Measurements from ENCODE around the gene HSPA12A. TPM values are rescaled to one million over a fixed set of nuclear protein-coding genes. Genes with fewer than 3 reads are reported as not detected.

HSPA12A gene
- polyA plus RNA-seq, 1 donor (not counting 4 experiments of a cell fraction or from before 2014, with no cell fraction given): 8.1 TPM

DNA sequence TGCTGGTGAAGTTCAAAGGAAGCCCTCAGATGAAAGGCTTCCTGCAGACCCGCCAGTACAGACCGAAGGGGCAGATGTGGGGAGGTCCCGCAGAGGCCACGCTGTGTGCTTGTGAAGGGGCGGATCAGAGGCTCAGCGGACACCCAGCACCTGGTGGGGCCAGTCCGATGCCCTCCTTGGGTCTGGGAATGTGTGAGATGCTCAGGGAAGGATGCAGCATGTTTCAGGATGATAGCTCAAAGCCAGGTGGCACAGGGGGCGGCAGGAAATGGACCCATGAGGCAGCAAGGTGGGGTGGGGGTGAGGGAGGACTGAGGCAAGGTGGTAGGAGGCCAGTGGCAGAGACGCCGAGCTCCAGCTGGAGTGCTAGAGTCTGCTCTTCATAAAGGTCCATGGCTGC lies 27.9 kb upstream of the HSPA12A start:
- Histone ChIP-seq H3K4me2 (ENCODE audit: control insufficient read depth, extremely low read depth, insufficient read depth, low read depth, low read length) (no peak overlapping the region), H2AFZ (ENCODE audit: control insufficient read depth, low read length) (no peak overlapping the region), H3K9me1 (ENCODE audit: control insufficient read depth, extremely low read depth, insufficient read depth, low read length) (no peaks in the 10 kb centered on the region), H3K36me3 (ENCODE audit: control insufficient read depth in 2 of 2, extremely low read depth in 1 of 2, insufficient read depth in 2 of 2, low read length in 2 of 2) (no peaks in the 10 kb centered on the region), H3K27me3 (ENCODE audit: control insufficient read depth, extremely low read depth, insufficient read depth, low read length) (no peaks in the 10 kb centered on the region), H3K9ac (ENCODE audit: control insufficient read depth, extremely low read depth, insufficient read depth, low read length) (no peak overlapping the region), H3K4me3 (ENCODE audit: control insufficient read depth in 2 of 3, extremely low read depth in 1 of 3, insufficient read depth in 2 of 3, low read depth in 1 of 3, low read length in 3 of 3) (no peak overlapping the region), H3K27ac (ENCODE audit: control insufficient read depth, insufficient read depth, low read length) (no peak overlapping the region), H4K20me1 (ENCODE audit: control insufficient read depth, extremely low read depth, insufficient read depth, low read length) (no peaks in the 10 kb centered on the region), H3K79me2 (ENCODE audit: control insufficient read depth, insufficient read depth, low read length) (no peaks in the 10 kb centered on the region), H3K4me1 (ENCODE audit: control insufficient read depth, extremely low read depth, insufficient read depth, low read length) (peaks cover 32% of the 10 kb centered on the region), H3K9me3 (ENCODE audit: control insufficient read depth, low read depth, low read length) (no peaks in the 10 kb centered on the region)
- TF ChIP-seq, protein P1, sequence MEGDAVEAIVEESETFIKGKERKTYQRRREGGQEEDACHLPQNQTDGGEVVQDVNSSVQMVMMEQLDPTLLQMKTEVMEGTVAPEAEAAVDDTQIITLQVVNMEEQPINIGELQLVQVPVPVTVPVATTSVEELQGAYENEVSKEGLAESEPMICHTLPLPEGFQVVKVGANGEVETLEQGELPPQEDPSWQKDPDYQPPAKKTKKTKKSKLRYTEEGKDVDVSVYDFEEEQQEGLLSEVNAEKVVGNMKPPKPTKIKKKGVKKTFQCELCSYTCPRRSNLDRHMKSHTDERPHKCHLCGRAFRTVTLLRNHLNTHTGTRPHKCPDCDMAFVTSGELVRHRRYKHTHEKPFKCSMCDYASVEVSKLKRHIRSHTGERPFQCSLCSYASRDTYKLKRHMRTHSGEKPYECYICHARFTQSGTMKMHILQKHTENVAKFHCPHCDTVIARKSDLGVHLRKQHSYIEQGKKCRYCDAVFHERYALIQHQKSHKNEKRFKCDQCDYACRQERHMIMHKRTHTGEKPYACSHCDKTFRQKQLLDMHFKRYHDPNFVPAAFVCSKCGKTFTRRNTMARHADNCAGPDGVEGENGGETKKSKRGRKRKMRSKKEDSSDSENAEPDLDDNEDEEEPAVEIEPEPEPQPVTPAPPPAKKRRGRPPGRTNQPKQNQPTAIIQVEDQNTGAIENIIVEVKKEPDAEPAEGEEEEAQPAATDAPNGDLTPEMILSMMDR (optimal IDR thresholded peaks at IDR 0.05 in 1 of 3, IDR thresholded peaks at IDR 0.05 in 1 of 3, conservative IDR thresholded peaks at IDR 0.05 in 1 of 3; ENCODE audit: extremely low read depth in 1 of 3, insufficient read depth in 2 of 3, low read length in 3 of 3): no peak
- TF ChIP-seq EZH2 (IDR thresholded peaks at IDR 0.05; ENCODE audit: low read length): no peak
- DNase-seq (ENCODE audit: low read depth, low spot score) (no peak), FAIRE-seq (no peak)
- dilution Hi-C loops (cut with MboI; ENCODE audit: extremely low pct_ligation_motif_present, low sequenced_read_pairs): no loop called here

GRCh38 chr10:116769791-116770190 lies 27.4 kb upstream of the HSPA12A start:
- no peak for DNase-seq (ENCODE audit: low read depth, low spot score)
- H3K4me2 ChIP-seq (ENCODE audit: control insufficient read depth, extremely low read depth, insufficient read depth, low read depth, low read length): no peak overlapping the region

More at GRCh38 chr10:116769791-116770190, 27.4 kb upstream of the HSPA12A start:
- H3K79me2 ChIP-seq (ENCODE audit: control insufficient read depth, insufficient read depth, low read length): no peaks in the 10 kb centered on the region
- no peak overlapping the region for H2AFZ ChIP-seq (ENCODE audit: control insufficient read depth, low read length)
- no peak overlapping the region for H3K9ac ChIP-seq (ENCODE audit: control insufficient read depth, extremely low read depth, insufficient read depth, low read length)
- H3K27ac ChIP-seq (ENCODE audit: control insufficient read depth, insufficient read depth, low read length): no peak overlapping the region
- no peak for FAIRE-seq
- no peaks in the 10 kb centered on the region for H3K9me1 ChIP-seq (ENCODE audit: control insufficient read depth, extremely low read depth, insufficient read depth, low read length)
- dilution Hi-C loops (cut with MboI; ENCODE audit: extremely low pct_ligation_motif_present, low sequenced_read_pairs): no loop called here
- H3K36me3 ChIP-seq (ENCODE audit: control insufficient read depth in 2 of 2, extremely low read depth in 1 of 2, insufficient read depth in 2 of 2, low read length in 2 of 2): no peaks in the 10 kb centered on the region
- H3K9me3 ChIP-seq (ENCODE audit: control insufficient read depth, low read depth, low read length): no peaks in the 10 kb centered on the region
- no peak overlapping the region for H3K4me3 ChIP-seq (ENCODE audit: control insufficient read depth in 2 of 3, extremely low read depth in 1 of 3, insufficient read depth in 2 of 3, low read depth in 1 of 3, low read length in 3 of 3)
- H3K4me1 ChIP-seq (ENCODE audit: control insufficient read depth, extremely low read depth, insufficient read depth, low read length): peaks cover 27% of the 10 kb centered on the region
- H3K27me3 ChIP-seq (ENCODE audit: control insufficient read depth, extremely low read depth, insufficient read depth, low read length): no peaks in the 10 kb centered on the region
- no peak for TF ChIP-seq EZH2 (IDR thresholded peaks at IDR 0.05; ENCODE audit: low read length)
- TF ChIP-seq, protein P1 (optimal IDR thresholded peaks at IDR 0.05 in 1 of 3, IDR thresholded peaks at IDR 0.05 in 1 of 3, conservative IDR thresholded peaks at IDR 0.05 in 1 of 3; ENCODE audit: extremely low read depth in 1 of 3, insufficient read depth in 2 of 3, low read length in 3 of 3): no peak
- H4K20me1 ChIP-seq (ENCODE audit: control insufficient read depth, extremely low read depth, insufficient read depth, low read length): no peaks in the 10 kb centered on the region

Measured in keratinocyte (primary cell).